ENCODE results near the gene HMGCL.

DNA sequence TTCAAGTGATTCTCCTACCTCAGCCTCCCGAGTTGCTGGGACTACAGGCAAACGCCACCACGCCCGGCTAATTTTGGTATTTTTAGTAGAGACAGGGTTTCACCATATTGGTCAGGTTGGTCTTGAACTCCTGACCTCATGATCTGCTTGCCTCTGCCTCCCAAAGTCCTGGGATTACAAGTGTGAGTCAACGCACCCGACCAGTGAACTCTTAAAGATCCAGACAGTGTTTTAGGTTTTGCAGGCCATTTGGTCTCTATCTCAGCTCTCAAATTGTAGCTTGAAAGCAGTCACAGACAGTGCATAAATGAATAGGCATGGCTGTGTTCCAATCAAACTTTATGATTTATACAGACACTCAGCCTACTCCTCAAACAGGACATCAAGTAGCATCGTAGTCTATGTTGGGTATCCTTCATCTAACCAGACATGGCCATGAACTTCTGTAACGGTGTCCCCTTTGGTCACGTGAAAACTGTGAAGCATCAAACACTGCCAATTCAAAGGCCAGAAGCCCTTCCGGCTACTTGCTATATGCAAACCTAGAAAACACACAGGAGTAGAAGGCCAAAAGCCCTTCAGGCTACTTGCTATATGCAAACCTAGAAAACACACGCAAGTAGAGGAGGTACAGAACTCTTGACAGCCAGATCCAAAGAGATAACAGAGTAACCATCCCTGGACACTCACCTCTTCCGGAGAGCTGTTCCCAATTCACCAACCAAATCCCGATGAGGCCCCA lies 39.7 kb upstream of the HMGCL start:
- no peak for TF ChIP-seq ELF4 (IDR thresholded peaks at IDR 0.05)
- no peak for TF ChIP-seq FOXM1 (IDR thresholded peaks at IDR 0.05; ENCODE audit: borderline replicate concordance)
- TF ChIP-seq SP1 (IDR thresholded peaks at IDR 0.05) = no peak
- no peak for TF ChIP-seq NFRKB (IDR thresholded peaks at IDR 0.05)
- TF ChIP-seq BHLHE40 (IDR thresholded peaks at IDR 0.05; ENCODE audit: borderline replicate concordance) = no peak
- no peak for TF ChIP-seq HDGF (IDR thresholded peaks at IDR 0.05; ENCODE audit: borderline replicate concordance)
- TF ChIP-seq SUZ12 (IDR thresholded peaks at IDR 0.05) = no peak
- no peak for TF ChIP-seq ZNF384 (IDR thresholded peaks at IDR 0.05)
- TF ChIP-seq FOXK2 (IDR thresholded peaks at IDR 0.05) = no peak
